ENCODE results near the gene FKRP.
"Not testable (repeated sequence)": the region's sequence is repeated elsewhere in the genome, so short reads cannot be mapped to it uniquely, and the experiment has no call there.

Gene FKRP

GRCh38 chr19:46745521-46746280 is at the start of gene FKRP:
FKRP (plus strand) TSS chr19:46746057; CDS start chr19:46755451, 9,394 bp downstream.
- ATAC-seq (peak; percentile 69), DNase-seq (ENCODE audit: low spot score in 2 of 2) (peak; percentile 36 to 65)
- Mint-ChIP-seq H3K4me1 (peaks cover 68% of the 10 kb centered on the region), H3K9me3 (no peaks in the 10 kb centered on the region), H3K36me3 (peaks cover 68% of the 10 kb centered on the region), H3K4me3 (peak within 1 kb of the TSS; percentile 93), H3K27ac (peak within 1 kb of the TSS; percentile 95)

- ATAC-seq (no peak), DNase-seq (ENCODE audit: low spot score in 2 of 2) (no peak)
- H3K36me3 Mint-ChIP-seq, result peaks cover 99% of the 10 kb centered on the region
- H3K9me3 Mint-ChIP-seq, result no peaks in the 10 kb centered on the region
- no peak overlapping the region for H3K27ac Mint-ChIP-seq
- no peak overlapping the region for H3K4me3 Mint-ChIP-seq
- peaks cover 6% of the 10 kb centered on the region for H3K4me1 Mint-ChIP-seq
These were observed 49.0 kb upstream of the FKRP start for GRCh38 chr19:46696866-46697203.

- peaks cover 99% of the 10 kb centered on the region for H3K36me3 Mint-ChIP-seq
- H3K9me3 Mint-ChIP-seq, result no peaks in the 10 kb centered on the region
- DNase-seq (ENCODE audit: low spot score in 2 of 2) (no peak), ATAC-seq (peak; percentile 48)
- peak overlapping the region; percentile 48 for H3K27ac Mint-ChIP-seq
- no peak overlapping the region for H3K4me3 Mint-ChIP-seq
- H3K4me1 Mint-ChIP-seq, result peaks cover 6% of the 10 kb centered on the region
These were observed 48.5 kb upstream of the FKRP start for GRCh38 chr19:46697204-46697960.

GRCh38 chr19:46698395-46699321 is 47.2 kb upstream of the FKRP start:
- ATAC-seq, result no peak
- Mint-ChIP-seq H3K4me3 (no peak overlapping the region), H3K27ac (peak overlapping the region; percentile 48), H3K9me3 (no peaks in the 10 kb centered on the region), H3K36me3 (peaks cover 99% of the 10 kb centered on the region), H3K4me1 (peaks cover 6% of the 10 kb centered on the region)
- DNase-seq (ENCODE audit: low spot score in 2 of 2), result no peak

GRCh38 chr19:46700704-46701103 is 45.2 kb upstream of the FKRP start:
- H3K9me3 Mint-ChIP-seq, result no peaks in the 10 kb centered on the region
- DNase-seq (ENCODE audit: low spot score in 2 of 2) (no peak), ATAC-seq (no peak)
- H3K4me1 Mint-ChIP-seq, result peaks cover 13% of the 10 kb centered on the region
- H3K4me3 Mint-ChIP-seq, result no peak overlapping the region
- peaks cover 99% of the 10 kb centered on the region for H3K36me3 Mint-ChIP-seq
- H3K27ac Mint-ChIP-seq, result no peak overlapping the region

- peak overlapping the region; percentile 59 for H3K27ac Mint-ChIP-seq
- ATAC-seq, result peak; percentile 89
- no peaks in the 10 kb centered on the region for H3K9me3 Mint-ChIP-seq
- H3K4me3 Mint-ChIP-seq, result no peak overlapping the region
- DNase-seq (ENCODE audit: low spot score in 2 of 2), result peak; percentile 92 to 97
- H3K36me3 Mint-ChIP-seq, result peaks cover 100% of the 10 kb centered on the region
- H3K4me1 Mint-ChIP-seq, result peaks cover 19% of the 10 kb centered on the region
These were observed 41.3 kb upstream of the FKRP start for GRCh38 chr19:46704379-46705076.

- Mint-ChIP-seq H3K4me1 (peaks cover 25% of the 10 kb centered on the region), H3K9me3 (no peaks in the 10 kb centered on the region), H3K36me3 (peaks cover 96% of the 10 kb centered on the region), H3K4me3 (no peak overlapping the region), H3K27ac (no peak overlapping the region)
- ATAC-seq, result no peak
- no peak for DNase-seq (ENCODE audit: low spot score in 2 of 2)
These were observed 35.2 kb upstream of the FKRP start for GRCh38 chr19:46710687-46711086.

GRCh38 chr19:46712768-46713338 is 33.0 kb upstream of the FKRP start:
- peaks cover 79% of the 10 kb centered on the region for H3K36me3 Mint-ChIP-seq
- peak overlapping the region; percentile 96 for H3K4me3 Mint-ChIP-seq
- not testable (repeated sequence) for H3K27ac Mint-ChIP-seq; H3K9me3 Mint-ChIP-seq; ATAC-seq; DNase-seq (ENCODE audit: low spot score in 2 of 2)
- peaks cover 29% of the 10 kb centered on the region for H3K4me1 Mint-ChIP-seq

- Mint-ChIP-seq H3K4me3 (peak overlapping the region; percentile 96), H3K27ac (peak overlapping the region; percentile 97), H3K4me1 (peaks cover 39% of the 10 kb centered on the region), H3K36me3 (peaks cover 75% of the 10 kb centered on the region), H3K9me3 (no peaks in the 10 kb centered on the region)
- DNase-seq (ENCODE audit: low spot score in 2 of 2) (peak; percentile 33 to 81), ATAC-seq (peak; percentile 38)
These were observed 31.9 kb upstream of the FKRP start for GRCh38 chr19:46713781-46714443.

GRCh38 chr19:46714444-46715106 is 31.3 kb upstream of the FKRP start:
- DNase-seq (ENCODE audit: low spot score in 2 of 2), result peak; percentile 14 to 77
- Mint-ChIP-seq H3K4me1 (peaks cover 46% of the 10 kb centered on the region), H3K4me3 (peak overlapping the region; percentile 96)

GRCh38 chr19:46715620-46715974 is 30.3 kb upstream of the FKRP start:
- H3K36me3 Mint-ChIP-seq, result peaks cover 67% of the 10 kb centered on the region
- H3K4me3 Mint-ChIP-seq, result peak overlapping the region; percentile 96
- no peak for ATAC-seq
- peak overlapping the region; percentile 97 for H3K27ac Mint-ChIP-seq
- DNase-seq (ENCODE audit: low spot score in 2 of 2), result no peak
- H3K4me1 Mint-ChIP-seq, result peaks cover 49% of the 10 kb centered on the region
- no peaks in the 10 kb centered on the region for H3K9me3 Mint-ChIP-seq

More at GRCh38 chr19:46714444-46715106, 31.3 kb upstream of the FKRP start:
- Mint-ChIP-seq H3K9me3 (no peaks in the 10 kb centered on the region), H3K27ac (peak overlapping the region; percentile 97), H3K36me3 (peaks cover 74% of the 10 kb centered on the region)
- ATAC-seq, result peak; percentile 45

- peak overlapping the region; percentile 97 for H3K27ac Mint-ChIP-seq
- H3K4me1 Mint-ChIP-seq, result peaks cover 55% of the 10 kb centered on the region
- H3K4me3 Mint-ChIP-seq, result peak overlapping the region; percentile 96
- H3K36me3 Mint-ChIP-seq, result peaks cover 67% of the 10 kb centered on the region
- no peak for ATAC-seq
- DNase-seq (ENCODE audit: low spot score in 2 of 2), result peak in 1 of 2 donors; percentile 58
- no peaks in the 10 kb centered on the region for H3K9me3 Mint-ChIP-seq
These were observed 29.7 kb upstream of the FKRP start for GRCh38 chr19:46715975-46716671.

- Mint-ChIP-seq H3K27ac (peak overlapping the region; percentile 97), H3K9me3 (no peaks in the 10 kb centered on the region), H3K4me1 (peaks cover 60% of the 10 kb centered on the region), H3K4me3 (peak overlapping the region; percentile 96), H3K36me3 (peaks cover 67% of the 10 kb centered on the region)
- ATAC-seq (no peak), DNase-seq (ENCODE audit: low spot score in 2 of 2) (no peak)
These were observed 29.2 kb upstream of the FKRP start for GRCh38 chr19:46716672-46717033.

Measured in stimulated activated effector memory CD8-positive, alpha-beta T cell treated with anti-CD3 and anti-CD28 coated beads, Interleukin-12 subunit alpha, Interleukin-12 subunit beta, amount 100 ng/mL, for 72 hours (primary cell).